ENCODE measurements around the gene FAM83G.
A peak's percentile ranks its signal among the peaks of the same experiment; 100 is the strongest.

The FAM83G gene

GRCh38 chr17:18971801-18972200 is 32.8 kb downstream of the FAM83G start:
- DNase-seq (ENCODE audit: low read depth): no peak
- H3K4me3 ChIP-seq (ENCODE audit: low read depth, low read length): no peak overlapping the region
- TF ChIP-seq CTCF (IDR thresholded peaks at IDR 0.05; ENCODE audit: low read depth, low read length, missing control alignments): no peak

GRCh38 chr17:18970582-18971480 is 33.7 kb downstream of the FAM83G start:
- H3K4me3 ChIP-seq (ENCODE audit: low read depth, low read length): no peak overlapping the region
- TF ChIP-seq CTCF (IDR thresholded peaks at IDR 0.05; ENCODE audit: low read depth, low read length, missing control alignments): peak; percentile 2
- no peak for DNase-seq (ENCODE audit: low read depth)

DNA sequence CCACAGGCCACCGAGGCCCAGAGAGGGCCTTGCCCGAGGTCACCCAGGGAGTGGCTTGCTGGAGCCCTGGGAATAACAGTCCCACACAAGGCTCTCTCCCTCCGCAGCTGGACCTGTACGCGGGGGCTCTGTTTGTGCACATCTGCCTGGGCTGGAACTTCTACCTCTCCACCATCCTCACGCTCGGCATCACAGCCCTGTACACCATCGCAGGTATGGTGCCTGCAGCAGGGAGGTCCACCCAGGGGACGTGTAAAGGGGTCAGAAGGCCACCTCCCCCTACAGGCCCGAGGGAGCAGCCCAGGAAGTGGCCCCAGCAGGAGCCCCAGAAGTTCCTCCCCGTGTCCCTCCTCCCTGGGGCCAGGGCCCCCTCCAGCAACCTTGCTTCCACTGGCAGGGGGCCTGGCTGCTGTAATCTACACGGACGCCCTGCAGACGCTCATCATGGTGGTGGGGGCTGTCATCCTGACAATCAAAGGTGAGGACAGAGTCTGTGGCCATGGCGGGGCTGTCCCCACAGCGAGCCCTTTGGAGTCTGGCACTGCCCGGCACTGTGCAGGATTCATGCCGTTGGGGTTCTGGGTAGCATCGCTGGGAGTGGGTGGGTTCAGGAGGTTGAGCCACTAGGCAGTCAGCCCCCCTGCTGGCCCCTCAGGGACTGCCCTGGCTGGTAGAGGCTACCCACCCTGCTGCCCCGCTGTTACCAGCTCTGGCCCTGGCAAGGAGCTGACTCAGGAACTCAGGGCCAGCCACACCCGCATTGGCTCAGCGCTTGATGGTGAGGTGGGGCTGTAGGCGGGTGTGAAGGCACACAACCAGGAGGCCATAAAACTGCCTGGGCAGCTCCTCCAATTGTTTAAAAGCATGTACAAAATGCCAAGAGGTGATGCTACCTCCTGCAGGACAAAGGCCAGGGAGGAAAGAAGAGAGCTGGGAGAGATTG is 35.3 kb downstream of the FAM83G start:
- no peak for DNase-seq (ENCODE audit: low read depth)
- no peak for TF ChIP-seq CTCF (IDR thresholded peaks at IDR 0.05; ENCODE audit: low read depth, low read length, missing control alignments)
- no peak overlapping the region for H3K4me3 ChIP-seq (ENCODE audit: low read depth, low read length)

GRCh38 chr17:18968345-18968744 is 36.2 kb downstream of the FAM83G start:
- DNase-seq (ENCODE audit: low read depth): no peak
- TF ChIP-seq CTCF (IDR thresholded peaks at IDR 0.05; ENCODE audit: low read depth, low read length, missing control alignments): no peak
- H3K4me3 ChIP-seq (ENCODE audit: low read depth, low read length): no peak overlapping the region

DNA sequence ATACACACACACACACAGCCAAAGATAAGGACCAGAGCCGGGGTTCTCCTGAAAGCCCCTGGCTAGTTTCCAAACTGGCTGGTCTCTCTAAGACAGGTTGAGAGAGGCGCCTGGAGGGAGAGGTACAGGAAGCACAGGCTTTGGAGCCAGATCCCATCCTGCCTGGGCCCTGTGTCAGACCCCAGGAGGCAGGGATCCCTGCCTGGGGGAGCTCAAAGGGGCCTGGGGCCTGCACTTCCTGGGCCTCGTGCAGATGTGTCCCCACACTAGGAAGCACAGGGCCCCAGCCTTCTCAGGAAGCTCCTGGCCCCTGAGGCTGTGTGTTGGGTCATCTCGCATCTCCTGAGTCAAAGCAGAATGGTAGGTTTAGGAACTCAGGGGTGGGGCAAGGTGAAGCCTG is 36.6 kb downstream of the FAM83G start:
- DNase-seq (ENCODE audit: low read depth): no peak
- no peak for TF ChIP-seq CTCF (IDR thresholded peaks at IDR 0.05; ENCODE audit: low read depth, low read length, missing control alignments)
- no peak overlapping the region for H3K4me3 ChIP-seq (ENCODE audit: low read depth, low read length)

DNA sequence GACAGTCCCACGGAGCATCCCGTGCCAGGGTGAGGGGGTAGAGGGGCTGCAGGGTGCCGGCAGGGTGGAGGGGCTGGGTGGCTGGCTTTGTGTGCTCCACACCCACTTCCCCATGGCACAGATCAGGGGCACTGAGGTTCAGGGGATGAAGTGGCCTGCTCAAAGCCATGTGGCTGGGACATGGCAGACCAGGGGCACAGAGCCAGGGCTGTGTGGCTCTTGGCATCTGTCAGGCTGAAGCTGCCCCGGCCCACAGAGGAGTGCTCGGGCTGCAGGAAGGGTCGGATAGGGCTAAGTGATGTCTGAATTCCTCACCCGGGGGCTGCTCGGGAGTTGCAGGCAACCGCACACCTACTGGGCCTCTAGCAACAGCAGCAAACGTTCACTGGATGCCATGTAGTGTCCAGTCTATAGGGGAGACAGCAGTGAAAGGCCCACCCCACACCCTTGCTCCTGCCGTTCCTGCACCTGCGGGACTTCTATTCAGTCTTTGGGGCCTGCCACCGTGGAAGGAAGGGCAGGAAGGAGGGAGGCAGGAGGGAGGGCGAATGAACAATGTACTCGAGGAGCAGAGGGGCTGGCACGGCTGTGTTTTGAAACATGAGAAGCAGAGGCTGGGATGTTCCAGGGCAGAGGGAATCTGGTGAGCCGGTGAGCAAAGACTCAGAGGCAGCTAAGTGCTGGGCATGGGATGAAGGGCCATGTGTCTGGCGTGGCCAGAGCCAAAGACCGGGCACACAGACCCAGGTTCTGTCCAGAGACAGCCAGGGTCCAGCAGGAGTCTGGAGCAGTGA is 37.5 kb downstream of the FAM83G start:
- DNase-seq (ENCODE audit: low read depth): no peak
- no peak for TF ChIP-seq CTCF (IDR thresholded peaks at IDR 0.05; ENCODE audit: low read depth, low read length, missing control alignments)
- H3K4me3 ChIP-seq (ENCODE audit: low read depth, low read length): no peak overlapping the region
